Measurements from ENCODE around the gene DDX42. TPM values are rescaled to one million over a fixed set of nuclear protein-coding genes. Genes with fewer than 3 reads are reported as not detected.

The DDX42 gene
- total RNA-seq, 2 donors from 2014 or later: 154 to 171 TPM

DNA sequence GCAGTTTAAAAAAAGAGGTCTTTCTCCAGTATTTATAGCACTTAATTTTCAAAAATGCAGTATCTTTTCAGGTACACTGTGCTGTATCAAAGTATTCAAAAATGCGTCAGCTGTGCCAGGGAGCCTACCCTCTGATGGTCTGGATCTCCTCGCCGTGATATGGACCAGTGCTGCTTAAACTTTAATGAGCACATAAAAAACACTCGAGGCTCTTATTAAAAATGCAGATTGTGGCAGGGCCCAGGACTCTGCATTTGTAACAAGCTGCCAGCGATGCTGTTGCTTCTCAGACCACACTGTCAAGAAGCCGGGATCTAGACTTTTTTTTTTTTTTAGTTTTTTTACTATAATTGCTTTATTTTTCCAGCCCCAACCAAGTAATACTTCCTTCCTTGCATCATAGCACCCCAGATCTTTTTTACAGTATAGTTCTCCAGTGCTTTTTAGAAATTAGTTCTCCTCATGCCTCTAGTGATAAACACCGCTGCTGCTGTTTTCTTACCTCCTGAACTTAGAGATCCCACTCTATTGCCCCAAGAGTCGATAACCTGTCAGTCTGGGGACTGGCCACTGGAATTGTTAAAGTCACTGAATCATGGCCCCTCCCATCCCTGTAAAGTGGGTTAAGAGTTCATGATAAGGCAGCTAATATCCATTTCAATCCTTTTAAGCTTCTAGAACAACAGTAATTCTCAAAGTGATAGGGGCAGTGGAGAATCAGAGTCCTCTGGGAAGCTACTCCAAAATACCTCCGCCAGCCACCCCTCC lies 70.1 kb downstream of the DDX42 start:
- Histone ChIP-seq H3K27ac (ENCODE audit: low read depth, low read length) (no peak overlapping the region), H3K36me3 (ENCODE audit: control insufficient read depth, insufficient read depth, low read length) (no peaks in the 10 kb centered on the region)
- H3K27ac Mint-ChIP-seq: no peak overlapping the region

DNA sequence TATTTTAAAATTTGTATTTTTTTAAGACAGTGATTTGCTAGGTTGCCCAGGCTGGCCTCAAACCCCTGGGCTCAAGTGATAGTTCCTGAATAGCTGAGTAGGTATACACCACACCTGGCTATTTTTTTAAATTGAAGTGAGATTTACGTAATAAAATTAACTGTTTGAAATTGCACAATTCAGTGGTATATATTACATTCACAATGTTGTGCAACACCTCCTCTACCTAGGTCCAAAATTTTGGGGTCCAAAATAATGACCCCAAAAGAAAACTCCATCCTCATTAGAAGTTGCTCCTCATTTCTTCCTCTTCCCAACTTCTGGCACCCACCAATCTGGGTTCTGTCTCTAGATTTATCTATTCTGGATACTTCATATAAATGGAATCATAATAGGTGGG lies 71.5 kb downstream of the DDX42 start:
- WGBS, 2 experiments (ENCODE audit: insufficient coverage in 1 of 2, insufficient read length in 1 of 2): no CpG with 5 or more reads among the region's 1 CpG
- H3K27ac Mint-ChIP-seq: no peak overlapping the region
- no peak overlapping the region for H3K4me3 ChIP-seq (ENCODE audit: low read length)
- DNase-seq: no peak
- H3K4me1 Mint-ChIP-seq: peaks cover 14% of the 10 kb centered on the region
- no peak overlapping the region for H3K9ac ChIP-seq (ENCODE audit: extremely low read depth, low read length, poor library complexity, severe bottlenecking)
- peaks cover 20% of the 10 kb centered on the region for H3K9me3 Mint-ChIP-seq
- TF ChIP-seq, protein P1, sequence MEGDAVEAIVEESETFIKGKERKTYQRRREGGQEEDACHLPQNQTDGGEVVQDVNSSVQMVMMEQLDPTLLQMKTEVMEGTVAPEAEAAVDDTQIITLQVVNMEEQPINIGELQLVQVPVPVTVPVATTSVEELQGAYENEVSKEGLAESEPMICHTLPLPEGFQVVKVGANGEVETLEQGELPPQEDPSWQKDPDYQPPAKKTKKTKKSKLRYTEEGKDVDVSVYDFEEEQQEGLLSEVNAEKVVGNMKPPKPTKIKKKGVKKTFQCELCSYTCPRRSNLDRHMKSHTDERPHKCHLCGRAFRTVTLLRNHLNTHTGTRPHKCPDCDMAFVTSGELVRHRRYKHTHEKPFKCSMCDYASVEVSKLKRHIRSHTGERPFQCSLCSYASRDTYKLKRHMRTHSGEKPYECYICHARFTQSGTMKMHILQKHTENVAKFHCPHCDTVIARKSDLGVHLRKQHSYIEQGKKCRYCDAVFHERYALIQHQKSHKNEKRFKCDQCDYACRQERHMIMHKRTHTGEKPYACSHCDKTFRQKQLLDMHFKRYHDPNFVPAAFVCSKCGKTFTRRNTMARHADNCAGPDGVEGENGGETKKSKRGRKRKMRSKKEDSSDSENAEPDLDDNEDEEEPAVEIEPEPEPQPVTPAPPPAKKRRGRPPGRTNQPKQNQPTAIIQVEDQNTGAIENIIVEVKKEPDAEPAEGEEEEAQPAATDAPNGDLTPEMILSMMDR (conservative IDR thresholded peaks at IDR 0.05): no peak
- H3K9me3 ChIP-seq (ENCODE audit: control insufficient read depth, low read length): no peaks in the 10 kb centered on the region
- peaks cover 5% of the 10 kb centered on the region for H3K27me3 ChIP-seq (ENCODE audit: control insufficient read depth, insufficient read depth, low read length, poor library complexity, severe bottlenecking)
- H3K27ac ChIP-seq (ENCODE audit: low read depth, low read length): no peak overlapping the region
- peaks cover 51% of the 10 kb centered on the region for H3K27me3 Mint-ChIP-seq (ENCODE audit: insufficient read depth)
- no peak overlapping the region for H3K4me3 Mint-ChIP-seq
- H3K4me1 ChIP-seq (ENCODE audit: control insufficient read depth, insufficient read depth, low read length): peaks cover 8% of the 10 kb centered on the region
- peaks cover 2% of the 10 kb centered on the region for H3K36me3 Mint-ChIP-seq (ENCODE audit: low read depth)
- no peaks in the 10 kb centered on the region for H3K36me3 ChIP-seq (ENCODE audit: control insufficient read depth, insufficient read depth, low read length)

More for the DNA sequence above, 70.1 kb downstream of the DDX42 start:
- H3K4me1 ChIP-seq (ENCODE audit: control insufficient read depth, insufficient read depth, low read length): peaks cover 10% of the 10 kb centered on the region
- no peak for DNase-seq
- H3K4me3 ChIP-seq (ENCODE audit: low read length): no peak overlapping the region
- Mint-ChIP-seq H3K36me3 (ENCODE audit: low read depth) (peaks cover 4% of the 10 kb centered on the region), H3K27me3 (ENCODE audit: insufficient read depth) (peaks cover 39% of the 10 kb centered on the region), H3K4me3 (peak overlapping the region; percentile 98), H3K9me3 (peaks cover 14% of the 10 kb centered on the region), H3K4me1 (peaks cover 18% of the 10 kb centered on the region)
- H3K27me3 ChIP-seq (ENCODE audit: control insufficient read depth, insufficient read depth, low read length, poor library complexity, severe bottlenecking): peaks cover 5% of the 10 kb centered on the region
- TF ChIP-seq, protein P1 (conservative IDR thresholded peaks at IDR 0.05): no peak
- 94 to 100% methylated on average over 6 to 9 of the region's 9 CpGs for WGBS, 2 experiments (ENCODE audit: insufficient coverage in 1 of 2, insufficient read length in 1 of 2)
- H3K9ac ChIP-seq (ENCODE audit: extremely low read depth, low read length, poor library complexity, severe bottlenecking): no peak overlapping the region
- no peaks in the 10 kb centered on the region for H3K9me3 ChIP-seq (ENCODE audit: control insufficient read depth, low read length)

GRCh38 chr17:63847525-63848249 lies 73.7 kb downstream of the DDX42 start:
- H3K27ac Mint-ChIP-seq: no peak overlapping the region
- TF ChIP-seq, protein P1 (conservative IDR thresholded peaks at IDR 0.05): no peak
- H3K4me1 Mint-ChIP-seq: peaks cover 3% of the 10 kb centered on the region
- H3K36me3 ChIP-seq (ENCODE audit: control insufficient read depth, insufficient read depth, low read length): no peaks in the 10 kb centered on the region
- no peaks in the 10 kb centered on the region for H3K4me1 ChIP-seq (ENCODE audit: control insufficient read depth, insufficient read depth, low read length)
- H3K9ac ChIP-seq (ENCODE audit: extremely low read depth, low read length, poor library complexity, severe bottlenecking): no peak overlapping the region
- no peak overlapping the region for H3K4me3 Mint-ChIP-seq
- no peaks in the 10 kb centered on the region for H3K9me3 ChIP-seq (ENCODE audit: control insufficient read depth, low read length)
- H3K27ac ChIP-seq (ENCODE audit: low read depth, low read length): no peak overlapping the region
- 96 to 98% methylated on average over 3 of the region's 3 CpGs for WGBS, 2 experiments (ENCODE audit: insufficient coverage in 1 of 2, insufficient read length in 1 of 2)
- DNase-seq: no peak
- H3K36me3 Mint-ChIP-seq (ENCODE audit: low read depth): no peaks in the 10 kb centered on the region
- peaks cover 67% of the 10 kb centered on the region for H3K27me3 Mint-ChIP-seq (ENCODE audit: insufficient read depth)
- peaks cover 9% of the 10 kb centered on the region for H3K27me3 ChIP-seq (ENCODE audit: control insufficient read depth, insufficient read depth, low read length, poor library complexity, severe bottlenecking)
- H3K4me3 ChIP-seq (ENCODE audit: low read length): no peak overlapping the region
- peaks cover 20% of the 10 kb centered on the region for H3K9me3 Mint-ChIP-seq

Data from endodermal cell (in vitro differentiated cells).